GM23338 (cell line): ENCODE data around the gene SNX32.

Source experiments
- CREB1 ChIP-seq: fragments of 250-450 bp; sonication (Bioruptor Pico); IDR thresholded peaks from 2 replicates; pipeline ENCODE4 v1.5.0; 2020; ENCODE audit warnings: low read depth, mild to moderate bottlenecking, moderate library complexity
- CTCF ChIP-seq, 2 experiments: fragments of 200-600 bp in 1 of 2; sonication (generic) in 1 of 2; conservative IDR thresholded peaks; 2 replicates each; pipeline versions ENCODE4 v1.5.1 to v1.6.1; 2016 to 2017; ENCODE audit warnings: antibody characterized with exemption in 2 of 2, low read depth in 2 of 2, mild to moderate bottlenecking in 2 of 2, moderate library complexity in 1 of 2
- ETS1 ChIP-seq: IDR thresholded peaks from 2 replicates; pipeline ENCODE4 v1.6.1; 2016; ENCODE audit warnings: antibody characterized with exemption
- EZH2 ChIP-seq: fragments of 200-600 bp; sonication (generic); IDR thresholded peaks from one replicate; pipeline ENCODE4 v1.8.0; 2017; ENCODE audit warnings: antibody characterized with exemption, mild to moderate bottlenecking, low read depth; ENCODE audit not compliant: unreplicated experiment
- EZH2phosphoT487 ChIP-seq: fragments of 200-600 bp; sonication (generic); IDR thresholded peaks from one replicate; pipeline ENCODE4 v1.8.1; 2018; ENCODE audit warnings: antibody characterized with exemption; ENCODE audit not compliant: unreplicated experiment
- JUNB ChIP-seq: IDR thresholded peaks from one replicate; pipeline ENCODE4 v1.6.1; 2016; ENCODE audit warnings: antibody characterized with exemption; ENCODE audit not compliant: unreplicated experiment
- NANOG ChIP-seq: IDR thresholded peaks from 2 replicates; pipeline ENCODE4 v1.6.1; 2016; ENCODE audit warnings: antibody characterized with exemption, borderline replicate concordance
- POLR2AphosphoS5 ChIP-seq: IDR thresholded peaks from 2 replicates; pipeline ENCODE4 v1.6.1; 2016; ENCODE audit warnings: antibody characterized with exemption, low read depth
- REST ChIP-seq: IDR thresholded peaks from one replicate; pipeline ENCODE4 v1.6.1; 2018; ENCODE audit warnings: antibody characterized with exemption; ENCODE audit not compliant: unreplicated experiment
- STAT1 ChIP-seq: IDR thresholded peaks from one replicate; pipeline ENCODE4 v1.6.1; 2016; ENCODE audit warnings: antibody characterized with exemption; ENCODE audit not compliant: unreplicated experiment
- ZNF114 ChIP-seq: fragments of 250-450 bp; sonication (Bioruptor Pico); IDR thresholded peaks from 2 replicates; pipeline ENCODE4 v1.5.0; 2020; ENCODE audit warnings: mild to moderate bottlenecking, moderate library complexity
- ZNF331 ChIP-seq: fragments of 250-450 bp; sonication (Bioruptor Pico); IDR thresholded peaks from 2 replicates; pipeline ENCODE4 v1.5.0; 2020; ENCODE audit warnings: low read depth, mild to moderate bottlenecking, moderate library complexity
- ZNF462 ChIP-seq: fragments of 250-450 bp; sonication (Bioruptor Pico); IDR thresholded peaks from 2 replicates; pipeline ENCODE4 v1.5.0; 2020; ENCODE audit warnings: mild to moderate bottlenecking, moderate library complexity

GRCh38 chr11:65854161-65854592, 20.4 kb downstream of the SNX32 start:
- TF ChIP-seq POLR2AphosphoS5 (no peak), CREB1 (CRISPR knock-in tag) (no peak), REST (no peak), EZH2 (no peak), CTCF (conservative IDR thresholded peaks at IDR 0.05; ENCODE audit: low read depth in 2 of 2) (no peak), EZH2phosphoT487 (no peak), ETS1 (no peak), JUNB (no peak), ZNF331 (no peak), ZNF114 (CRISPR knock-in tag) (no peak), ZNF462 (CRISPR knock-in tag) (no peak), STAT1 (no peak), NANOG (no peak)
